H7 (cell line): ENCODE data around the gene AP4E1. TPM values are rescaled to one million over a fixed set of nuclear protein-coding genes. Genes with fewer than 3 reads are reported as not detected.

Experiments used
- DNase-seq: peaks from one replicate; pipeline ENCODE4 v3.0.0; 2012
- H3K27me3 ChIP-seq: 2 replicates; pipeline ENCODE4 v1.6.0; 2011; ENCODE audit warnings: mild to moderate bottlenecking, low read length; ENCODE audit not compliant: control insufficient read depth, insufficient read depth
- H3K36me3 ChIP-seq: replicated peaks from 2 replicates; pipeline ENCODE4 v1.5.1; 2011; ENCODE audit warnings: low read length; ENCODE audit not compliant: control insufficient read depth, insufficient read depth
- H3K4me3 ChIP-seq: 2 replicates; pipeline ENCODE4 v1.5.1; 2011; ENCODE audit warnings: low read depth, mild to moderate bottlenecking, control low read depth, low read length, moderate library complexity; ENCODE audit not compliant: insufficient read depth
- total RNA-seq: library from RNA; depleted of rRNA; stranded (reverse); fragments of >200 nt; shearing (Covaris generic); gene quantifications from 2 replicates; pipeline ENCODE4 v1.2.3, GENCODE V29; 2014; rRNA removed

AP4E1 gene
- total RNA-seq, 1 experiment from 2014 or later: 6.6 TPM

- Histone ChIP-seq H3K4me3 (no peak overlapping the region), H3K27me3 (no peaks in the 10 kb centered on the region; the same call in 1 of the 2 replicates), H3K36me3 (no peaks in the 10 kb centered on the region)
- DNase-seq: no peak
Observed at GRCh38 chr15:51044037-51044727, 135.7 kb downstream of the AP4E1 start.

- Histone ChIP-seq H3K36me3 (no peaks in the 10 kb centered on the region), H3K27me3 (no peaks in the 10 kb centered on the region; the same call in 1 of the 2 replicates), H3K4me3 (no peak overlapping the region)
- no peak for DNase-seq
Observed at GRCh38 chr15:51046016-51046415, 137.5 kb downstream of the AP4E1 start.

GRCh38 chr15:51046799-51047449, 138.4 kb downstream of the AP4E1 start:
- Histone ChIP-seq H3K36me3 (no peaks in the 10 kb centered on the region), H3K4me3 (no peak overlapping the region), H3K27me3 (no peaks in the 10 kb centered on the region; the same call in 1 of the 2 replicates)
- DNase-seq: no peak

- H3K36me3 ChIP-seq: no peaks in the 10 kb centered on the region
- DNase-seq: no peak
- H3K27me3 ChIP-seq: no peaks in the 10 kb centered on the region
- H3K4me3 ChIP-seq: no peak overlapping the region
Observed at GRCh38 chr15:51048308-51048707, 139.8 kb downstream of the AP4E1 start.

GRCh38 chr15:51049081-51049480, 140.6 kb downstream of the AP4E1 start:
- no peak overlapping the region for H3K4me3 ChIP-seq
- no peaks in the 10 kb centered on the region for H3K27me3 ChIP-seq
- DNase-seq: no peak
- no peaks in the 10 kb centered on the region for H3K36me3 ChIP-seq

- no peaks in the 10 kb centered on the region for H3K27me3 ChIP-seq
- H3K4me3 ChIP-seq: no peak overlapping the region
- no peak for DNase-seq
- H3K36me3 ChIP-seq: no peaks in the 10 kb centered on the region
Observed at GRCh38 chr15:51051776-51052175, 143.3 kb downstream of the AP4E1 start.

- no peak for DNase-seq
- no peaks in the 10 kb centered on the region for H3K27me3 ChIP-seq
Observed at GRCh38 chr15:51053571-51053970, 145.1 kb downstream of the AP4E1 start.

GRCh38 chr15:51054535-51054934, 146.1 kb downstream of the AP4E1 start:
- H3K27me3 ChIP-seq: no peaks in the 10 kb centered on the region
- no peaks in the 10 kb centered on the region for H3K36me3 ChIP-seq
- DNase-seq: no peak
- H3K4me3 ChIP-seq: no peak overlapping the region

More at GRCh38 chr15:51053571-51053970, 145.1 kb downstream of the AP4E1 start:
- Histone ChIP-seq H3K4me3 (no peak overlapping the region), H3K36me3 (no peaks in the 10 kb centered on the region)

Other genes starting within 250 kb of the AP4E1 start
- 16.5 and 21.7 TPM in 2 replicates for gene TRPM7, start 221.9 kb upstream of the AP4E1 start, total RNA-seq
- 25.9 and 31.8 TPM in 2 replicates for gene SPPL2A, start 143.0 kb upstream of the AP4E1 start, total RNA-seq
- gene TNFAIP8L3, start 186.2 kb downstream of the AP4E1 start, total RNA-seq: 0.28 and 0.41 TPM in 2 replicates